Stomach (tissue), 9 donors: Measurements from ENCODE around the gene KIFC3. TPM values are rescaled to one million over a fixed set of nuclear protein-coding genes. Genes with fewer than 3 reads are reported as not detected.
"Not testable (repeated sequence)": the region's sequence is repeated elsewhere in the genome, so short reads cannot be mapped to it uniquely, and the experiment has no call there.

Experiments
- DNase-seq, 2 donors: peaks; one replicate each; pipeline versions ENCODE4 v3.0.0 to v3.0.0-alpha.2; 2013 to 2019
- H3K27ac ChIP-seq, 5 donors: fragments of 200-600 bp in 4 of 5; sonication (generic) in 4 of 5; one replicate each; pipeline ENCODE4 v1.5.1; 2013 to 2019; ENCODE audit warnings: mild to moderate bottlenecking in 1 of 5, moderate library complexity in 1 of 5
- H3K27me3 ChIP-seq, 3 donors: fragments of 200-600 bp; sonication (generic); one replicate each; pipeline ENCODE4 v1.5.1; 2017 to 2019; ENCODE audit warnings: mixed run types in 1 of 3
- H3K36me3 ChIP-seq, 4 donors: fragments of 200-600 bp; sonication (generic); 1 replicate in 3 of 4; 2 replicates in 1 of 4; pipeline ENCODE4 v1.5.1; 2016 to 2019
- H3K4me1 ChIP-seq, 4 donors: fragments of 200-600 bp; sonication (generic); one replicate each; pipeline ENCODE4 v1.5.1; 2016 to 2019
- H3K4me3 ChIP-seq, 4 donors: fragments of 200-600 bp; sonication (generic) in 3 of 4; one replicate each; pipeline ENCODE4 v1.5.1; 2016 to 2019; ENCODE audit warnings: mild to moderate bottlenecking in 1 of 4
- H3K9me3 ChIP-seq, 4 donors: fragments of 200-600 bp; sonication (generic); one replicate each; pipeline ENCODE4 v1.5.1; 2016 to 2019
- CTCF ChIP-seq, 7 experiments: fragments of 450-650 bp in 4 of 7; fragments of 200-600 bp in 3 of 7; sonication (generic) in 3 of 7; IDR thresholded peaks; one replicate each; pipeline ENCODE4 v1.5.1; 2016 to 2019; ENCODE audit warnings: antibody characterized with exemption in 7 of 7, control low read depth in 2 of 7, mild to moderate bottlenecking in 1 of 7
- EP300 ChIP-seq: sonication (generic); formaldehyde crosslinking; IDR thresholded peaks from one replicate; pipeline ENCODE4 v1.6.1; 2017; ENCODE audit warnings: antibody characterized with exemption
- POLR2A ChIP-seq, 4 donors: fragments of 450-650 bp; IDR thresholded peaks; one replicate each; pipeline ENCODE4 v1.6.1; 2016; ENCODE audit warnings: antibody characterized with exemption in 4 of 4, control low read depth in 2 of 4, mild to moderate bottlenecking in 1 of 4, moderate library complexity in 1 of 4
- POLR2AphosphoS5 ChIP-seq, 3 donors: sonication (generic); formaldehyde crosslinking; IDR thresholded peaks; one replicate each; pipeline ENCODE4 v1.6.1; 2016; ENCODE audit warnings: antibody characterized with exemption in 3 of 3
- WGBS, 5 donors: extraction: QIAGEN DNeasy Blood & Tissue Kit in 3 of 5; methylation state at CpG; one replicate each; pipeline versions ENCODE4 v1.1.5 to v1.1.7; 2013 to 2018; 5-methylcytosine and 5-hydroxymethylcytosine counted together
- intact Hi-C: fragments of 100-400 bp; cut with DNase I; formaldehyde crosslinking; loops from one replicate; pipeline ENCODE4 v1.15.1; 2023; ENCODE audit warnings: low total_unique reads
- polyA plus RNA-seq, 3 donors: library from polyadenylated mRNA; stranded (reverse); fragments of 200-250 nt; gene quantifications; one replicate each; pipeline ENCODE4 v1.2.3, GENCODE V29; 2013
- total RNA-seq, 5 donors: library from RNA; depleted of rRNA; stranded (reverse); fragments of >200 nt; gene quantifications; one replicate each; pipeline versions ENCODE4 v1.1.0 to v1.2.3, GENCODE V29; 2014 to 2016
- donor health status: healthy with polysubstance abuse.
- donor health status: Bipolar disorder and iron deficiency.
- donor health status: healthy.

The KIFC3 gene
- total and polyA plus RNA-seq, 8 donors, result 2.3 to 249 (median 31.1) TPM

- intact Hi-C loops, result no loop called here
- no peak overlapping the region for H3K4me3 ChIP-seq
- WGBS, 5 donors, result 61 to 72% (median 66%) methylated on average over 13 of the region's 13 CpGs
- TF ChIP-seq POLR2AphosphoS5 (IDR thresholded peaks at IDR 0.05), result no peak
- no peak for TF ChIP-seq POLR2A (IDR thresholded peaks at IDR 0.05)
- no peak for TF ChIP-seq EP300
- no peak for TF ChIP-seq CTCF (IDR thresholded peaks at IDR 0.05)
- no peak for DNase-seq
- no peaks in the 10 kb centered on the region for H3K36me3 ChIP-seq
- H3K4me1 ChIP-seq, result no peaks in the 10 kb centered on the region
- peaks cover 0 to 2% (median 0%) of the 10 kb centered on the region in 3 donors for H3K27me3 ChIP-seq
- H3K9me3 ChIP-seq, result no peaks in the 10 kb centered on the region
- H3K27ac ChIP-seq, result no peak overlapping the region
These were observed 35.9 kb upstream of the KIFC3 start for GRCh38 chr16:57838161-57838560.

- no peaks in the 10 kb centered on the region for H3K36me3 ChIP-seq
- no peak for DNase-seq
- no peaks in the 10 kb centered on the region for H3K4me1 ChIP-seq
- no peak overlapping the region for H3K27ac ChIP-seq
- 73 to 84% (median 82%) methylated on average over 10 of the region's 10 CpGs for WGBS, 5 donors
- H3K27me3 ChIP-seq, result peaks cover 0 to 2% (median 0%) of the 10 kb centered on the region in 3 donors
- intact Hi-C loops, result no loop called here
- no peak overlapping the region for H3K4me3 ChIP-seq
- no peak for TF ChIP-seq POLR2A (IDR thresholded peaks at IDR 0.05)
- TF ChIP-seq EP300, result no peak
- TF ChIP-seq CTCF (IDR thresholded peaks at IDR 0.05), result no peak
- no peak for TF ChIP-seq POLR2AphosphoS5 (IDR thresholded peaks at IDR 0.05)
- H3K9me3 ChIP-seq, result no peaks in the 10 kb centered on the region
These were observed 35.2 kb upstream of the KIFC3 start for GRCh38 chr16:57837305-57838125.

GRCh38 chr16:57835439-57835838 lies 33.1 kb upstream of the KIFC3 start:
- WGBS, 5 donors, result 84 to 96% (median 89%) methylated on average over 4 of the region's 4 CpGs
- H3K4me1 ChIP-seq, intact Hi-C loops, H3K4me3 ChIP-seq, H3K9me3 ChIP-seq, H3K27ac ChIP-seq, H3K36me3 ChIP-seq, DNase-seq, H3K27me3 ChIP-seq: not testable (repeated sequence)

GRCh38 chr16:57834936-57835335 lies 32.6 kb upstream of the KIFC3 start:
- TF ChIP-seq POLR2A (IDR thresholded peaks at IDR 0.05) (no peak), EP300 (no peak), CTCF (IDR thresholded peaks at IDR 0.05) (no peak), POLR2AphosphoS5 (IDR thresholded peaks at IDR 0.05) (no peak)
- intact Hi-C loops, result no loop called here

More at GRCh38 chr16:57834936-57835335, 32.6 kb upstream of the KIFC3 start:
- WGBS, 5 donors, result 60 to 69% (median 63%) methylated on average over 5 of the region's 5 CpGs
- Histone ChIP-seq H3K9me3 (no peaks in the 10 kb centered on the region), H3K27ac (no peak overlapping the region), H3K27me3 (peaks cover 0 to 2% (median 0%) of the 10 kb centered on the region in 3 donors), H3K36me3 (no peaks in the 10 kb centered on the region), H3K4me1 (peaks cover 0 to 2% (median 0%) of the 10 kb centered on the region in 4 donors), H3K4me3 (no peak overlapping the region)
- no peak for DNase-seq
